Mucosa of stomach (tissue), 1 donor: Measurements from ENCODE around the gene MOV10.

Source experiments
- H3K27me3 ChIP-seq: one replicate; pipeline ENCODE4 v1.7.0; 2013; ENCODE audit warnings: mild to moderate bottlenecking, low read length; ENCODE audit not compliant: control insufficient read depth, insufficient read depth
- H3K36me3 ChIP-seq: one replicate; pipeline ENCODE4 v1.7.0; 2013; ENCODE audit warnings: low read length; ENCODE audit not compliant: control insufficient read depth, insufficient read depth
- H3K4me1 ChIP-seq: one replicate; pipeline ENCODE4 v1.7.0; 2013; ENCODE audit warnings: mild to moderate bottlenecking, low read length; ENCODE audit not compliant: control insufficient read depth, insufficient read depth
- H3K4me3 ChIP-seq: one replicate; pipeline ENCODE4 v1.7.0; 2013; ENCODE audit warnings: low read length
- H3K9ac ChIP-seq: one replicate; pipeline ENCODE4 v1.7.0; 2013; ENCODE audit warnings: mild to moderate bottlenecking, low read length, moderate library complexity
- H3K9me3 ChIP-seq: one replicate; pipeline ENCODE4 v1.7.0; 2013; ENCODE audit warnings: mild to moderate bottlenecking, low read length, moderate library complexity; ENCODE audit not compliant: control insufficient read depth
- donor health status: Pancreatic carcinoma.

MOV10 gene

GRCh38 chr1:112702420-112703261 is 28.2 kb downstream of the MOV10 start:
- H3K9ac ChIP-seq = peak overlapping the region; percentile 4
- H3K4me3 ChIP-seq = no peak overlapping the region
- H3K4me1 ChIP-seq = peaks cover 84% of the 10 kb centered on the region
- no peaks in the 10 kb centered on the region for H3K27me3 ChIP-seq
- H3K36me3 ChIP-seq = peaks cover 10% of the 10 kb centered on the region
- H3K9me3 ChIP-seq = no peaks in the 10 kb centered on the region

GRCh38 chr1:112703706-112704105 is 29.2 kb downstream of the MOV10 start:
- H3K4me3 ChIP-seq = no peak overlapping the region
- H3K36me3 ChIP-seq = peaks cover 10% of the 10 kb centered on the region

GRCh38 chr1:112704391-112704933 is 30.0 kb downstream of the MOV10 start:
- Histone ChIP-seq H3K27me3 (no peaks in the 10 kb centered on the region), H3K4me1 (peaks cover 68% of the 10 kb centered on the region), H3K9me3 (no peaks in the 10 kb centered on the region), H3K36me3 (peaks cover 10% of the 10 kb centered on the region), H3K9ac (peak overlapping the region; percentile 88), H3K4me3 (peak overlapping the region; percentile 39)

More at GRCh38 chr1:112703706-112704105, 29.2 kb downstream of the MOV10 start:
- Histone ChIP-seq H3K4me1 (peaks cover 75% of the 10 kb centered on the region), H3K9me3 (no peaks in the 10 kb centered on the region), H3K27me3 (no peaks in the 10 kb centered on the region), H3K9ac (no peak overlapping the region)

- peak overlapping the region; percentile 45 for H3K4me3 ChIP-seq
- no peaks in the 10 kb centered on the region for H3K27me3 ChIP-seq
- H3K36me3 ChIP-seq = peaks cover 10% of the 10 kb centered on the region
- peak overlapping the region; percentile 88 for H3K9ac ChIP-seq
- H3K4me1 ChIP-seq = peaks cover 61% of the 10 kb centered on the region
- no peaks in the 10 kb centered on the region for H3K9me3 ChIP-seq
These were observed 30.6 kb downstream of the MOV10 start for GRCh38 chr1:112704934-112705627.

- H3K4me1 ChIP-seq = peaks cover 46% of the 10 kb centered on the region
- peak within 1 kb of the TSS; percentile 78 for H3K4me3 ChIP-seq
- no peaks in the 10 kb centered on the region for H3K27me3 ChIP-seq
- H3K9ac ChIP-seq = peak within 1 kb of the TSS; percentile 88
- no peaks in the 10 kb centered on the region for H3K9me3 ChIP-seq
- H3K36me3 ChIP-seq = peaks cover 10% of the 10 kb centered on the region
These were observed 32.2 kb downstream of the MOV10 start, which contains the start of gene RHOC for GRCh38 chr1:112706505-112707220. Gene RHOC, minus strand, starts transcription at chr1:112707127. Its CDS starts 3,328 bp downstream, at chr1:112703799.

GRCh38 chr1:112707221-112708001 is 33.0 kb downstream of the MOV10 start:
- H3K36me3 ChIP-seq = peaks cover 5% of the 10 kb centered on the region
- H3K4me1 ChIP-seq = peaks cover 38% of the 10 kb centered on the region
- H3K27me3 ChIP-seq = no peaks in the 10 kb centered on the region
- peak overlapping the region; percentile 88 for H3K9ac ChIP-seq
- H3K4me3 ChIP-seq = no peak overlapping the region
- H3K9me3 ChIP-seq = no peaks in the 10 kb centered on the region

- Histone ChIP-seq H3K9me3 (no peaks in the 10 kb centered on the region), H3K4me1 (peaks cover 32% of the 10 kb centered on the region), H3K9ac (no peak overlapping the region), H3K27me3 (no peaks in the 10 kb centered on the region), H3K4me3 (no peak overlapping the region), H3K36me3 (peaks cover 3% of the 10 kb centered on the region)
These were observed 33.6 kb downstream of the MOV10 start for GRCh38 chr1:112708002-112708448.

GRCh38 chr1:112708489-112708888 is 34.0 kb downstream of the MOV10 start:
- Histone ChIP-seq H3K4me1 (peaks cover 32% of the 10 kb centered on the region), H3K36me3 (no peaks in the 10 kb centered on the region), H3K9me3 (no peaks in the 10 kb centered on the region), H3K27me3 (no peaks in the 10 kb centered on the region), H3K4me3 (no peak overlapping the region), H3K9ac (no peak overlapping the region)

- Histone ChIP-seq H3K9me3 (no peaks in the 10 kb centered on the region), H3K9ac (no peak overlapping the region), H3K4me1 (peaks cover 30% of the 10 kb centered on the region), H3K27me3 (peaks cover 12% of the 10 kb centered on the region), H3K4me3 (no peak overlapping the region), H3K36me3 (no peaks in the 10 kb centered on the region)
These were observed 35.7 kb downstream of the MOV10 start for GRCh38 chr1:112710159-112710558.

GRCh38 chr1:112710586-112710985 is 36.1 kb downstream of the MOV10 start:
- H3K4me1 ChIP-seq = peaks cover 28% of the 10 kb centered on the region
- peaks cover 12% of the 10 kb centered on the region for H3K27me3 ChIP-seq
- no peaks in the 10 kb centered on the region for H3K36me3 ChIP-seq
- no peaks in the 10 kb centered on the region for H3K9me3 ChIP-seq
- H3K4me3 ChIP-seq = no peak overlapping the region
- no peak overlapping the region for H3K9ac ChIP-seq

- H3K9ac ChIP-seq = no peak overlapping the region
- peaks cover 28% of the 10 kb centered on the region for H3K4me1 ChIP-seq
- no peaks in the 10 kb centered on the region for H3K9me3 ChIP-seq
- H3K27me3 ChIP-seq = peaks cover 12% of the 10 kb centered on the region
- H3K36me3 ChIP-seq = no peaks in the 10 kb centered on the region
- no peak overlapping the region for H3K4me3 ChIP-seq
These were observed 36.6 kb downstream of the MOV10 start for GRCh38 chr1:112711041-112711440.
